Measurements from ENCODE around the gene PSMC1.

DNA sequence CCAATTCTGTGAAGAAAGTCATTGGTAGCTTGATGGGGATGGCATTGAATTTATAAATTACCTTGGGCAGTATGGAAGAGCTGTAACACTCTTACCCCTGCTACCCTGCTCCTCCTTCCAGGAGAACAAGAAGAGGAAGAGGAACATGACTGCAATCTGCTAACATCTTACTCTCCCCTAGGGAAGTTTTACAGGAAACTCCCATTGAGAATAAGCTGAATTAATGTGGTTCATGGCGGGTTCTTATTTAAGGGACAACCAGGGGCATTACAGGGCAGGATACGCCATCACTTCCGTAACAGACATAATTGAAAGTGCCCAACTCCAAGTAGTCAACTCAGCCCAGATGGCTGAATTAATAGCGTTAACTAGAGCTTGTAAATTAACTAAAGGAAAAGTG, 9.4 kb upstream of the PSMC1 start:
- TF ChIP-seq, protein P1, sequence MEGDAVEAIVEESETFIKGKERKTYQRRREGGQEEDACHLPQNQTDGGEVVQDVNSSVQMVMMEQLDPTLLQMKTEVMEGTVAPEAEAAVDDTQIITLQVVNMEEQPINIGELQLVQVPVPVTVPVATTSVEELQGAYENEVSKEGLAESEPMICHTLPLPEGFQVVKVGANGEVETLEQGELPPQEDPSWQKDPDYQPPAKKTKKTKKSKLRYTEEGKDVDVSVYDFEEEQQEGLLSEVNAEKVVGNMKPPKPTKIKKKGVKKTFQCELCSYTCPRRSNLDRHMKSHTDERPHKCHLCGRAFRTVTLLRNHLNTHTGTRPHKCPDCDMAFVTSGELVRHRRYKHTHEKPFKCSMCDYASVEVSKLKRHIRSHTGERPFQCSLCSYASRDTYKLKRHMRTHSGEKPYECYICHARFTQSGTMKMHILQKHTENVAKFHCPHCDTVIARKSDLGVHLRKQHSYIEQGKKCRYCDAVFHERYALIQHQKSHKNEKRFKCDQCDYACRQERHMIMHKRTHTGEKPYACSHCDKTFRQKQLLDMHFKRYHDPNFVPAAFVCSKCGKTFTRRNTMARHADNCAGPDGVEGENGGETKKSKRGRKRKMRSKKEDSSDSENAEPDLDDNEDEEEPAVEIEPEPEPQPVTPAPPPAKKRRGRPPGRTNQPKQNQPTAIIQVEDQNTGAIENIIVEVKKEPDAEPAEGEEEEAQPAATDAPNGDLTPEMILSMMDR (IDR thresholded peaks at IDR 0.05 in 2 of 3, conservative IDR thresholded peaks at IDR 0.05 in 1 of 3; ENCODE audit: control insufficient read depth in 2 of 3, extremely low read depth in 1 of 3, insufficient read depth in 1 of 3, low read depth in 3 of 3, low read length in 3 of 3) = no peak
- TF ChIP-seq POLR2A (IDR thresholded peaks at IDR 0.05; ENCODE audit: low read depth, low read length) (no peak), RELA (IDR thresholded peaks at IDR 0.05; ENCODE audit: borderline replicate concordance, partially characterized antibody) (no peak), POLR2AphosphoS5 (IDR thresholded peaks at IDR 0.05; ENCODE audit: low read length) (no peak), ZNF207 (IDR thresholded peaks at IDR 0.05; ENCODE audit: borderline replicate concordance) (no peak)
- TF ChIP-seq, protein P2, sequence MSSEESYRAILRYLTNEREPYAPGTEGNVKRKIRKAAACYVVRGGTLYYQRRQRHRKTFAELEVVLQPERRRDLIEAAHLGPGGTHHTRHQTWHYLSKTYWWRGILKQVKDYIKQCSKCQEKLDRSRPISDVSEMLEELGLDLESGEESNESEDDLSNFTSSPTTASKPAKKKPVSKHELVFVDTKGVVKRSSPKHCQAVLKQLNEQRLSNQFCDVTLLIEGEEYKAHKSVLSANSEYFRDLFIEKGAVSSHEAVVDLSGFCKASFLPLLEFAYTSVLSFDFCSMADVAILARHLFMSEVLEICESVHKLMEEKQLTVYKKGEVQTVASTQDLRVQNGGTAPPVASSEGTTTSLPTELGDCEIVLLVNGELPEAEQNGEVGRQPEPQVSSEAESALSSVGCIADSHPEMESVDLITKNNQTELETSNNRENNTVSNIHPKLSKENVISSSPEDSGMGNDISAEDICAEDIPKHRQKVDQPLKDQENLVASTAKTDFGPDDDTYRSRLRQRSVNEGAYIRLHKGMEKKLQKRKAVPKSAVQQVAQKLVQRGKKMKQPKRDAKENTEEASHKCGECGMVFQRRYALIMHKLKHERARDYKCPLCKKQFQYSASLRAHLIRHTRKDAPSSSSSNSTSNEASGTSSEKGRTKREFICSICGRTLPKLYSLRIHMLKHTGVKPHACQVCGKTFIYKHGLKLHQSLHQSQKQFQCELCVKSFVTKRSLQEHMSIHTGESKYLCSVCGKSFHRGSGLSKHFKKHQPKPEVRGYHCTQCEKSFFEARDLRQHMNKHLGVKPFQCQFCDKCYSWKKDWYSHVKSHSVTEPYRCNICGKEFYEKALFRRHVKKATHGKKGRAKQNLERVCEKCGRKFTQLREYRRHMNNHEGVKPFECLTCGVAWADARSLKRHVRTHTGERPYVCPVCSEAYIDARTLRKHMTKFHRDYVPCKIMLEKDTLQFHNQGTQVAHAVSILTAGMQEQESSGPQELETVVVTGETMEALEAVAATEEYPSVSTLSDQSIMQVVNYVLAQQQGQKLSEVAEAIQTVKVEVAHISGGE (CRISPR knock-in tag; IDR thresholded peaks at IDR 0.05) = no peak
